Endothelial cell (in vitro differentiated cells): ENCODE measurements around the gene CPT1C. TPM values are rescaled to one million over a fixed set of nuclear protein-coding genes. Genes with fewer than 3 reads are reported as not detected.
A peak's percentile ranks its signal among the peaks of the same experiment; 100 is the strongest.

Experiments
- DNase-seq: peaks from one replicate; pipeline ENCODE4 v3.0.0; 2021; ENCODE audit warnings: low spot score
- H3K27ac Mint-ChIP-seq: one replicate; pipeline ENCODE4 v1.8.0; 2021; ENCODE audit warnings: mixed read lengths, inconsistent platforms; ENCODE audit not compliant: unreplicated experiment
- H3K27me3 Mint-ChIP-seq: one replicate; pipeline ENCODE4 v1.8.0; 2021; ENCODE audit warnings: mild to moderate bottlenecking, moderate library complexity, mixed read lengths, inconsistent platforms; ENCODE audit not compliant: unreplicated experiment
- H3K36me3 Mint-ChIP-seq: one replicate; pipeline ENCODE4 v1.8.0; 2021; ENCODE audit warnings: mild to moderate bottlenecking, low read depth, mixed read lengths, inconsistent platforms; ENCODE audit not compliant: unreplicated experiment
- H3K4me1 Mint-ChIP-seq: one replicate; pipeline ENCODE4 v1.8.0; 2021; ENCODE audit warnings: mild to moderate bottlenecking, mixed read lengths, inconsistent platforms; ENCODE audit not compliant: unreplicated experiment
- H3K4me3 Mint-ChIP-seq: one replicate; pipeline ENCODE4 v1.8.0; 2021; ENCODE audit warnings: mild to moderate bottlenecking, mixed read lengths, inconsistent platforms; ENCODE audit not compliant: unreplicated experiment
- H3K9me3 Mint-ChIP-seq: one replicate; pipeline ENCODE4 v1.8.0; 2021; ENCODE audit warnings: mixed read lengths, inconsistent platforms; ENCODE audit not compliant: unreplicated experiment
- CTCF ChIP-seq: fragments of 200-600 bp; sonication (generic); IDR thresholded peaks from one replicate; pipeline ENCODE4 v1.5.0; 2021; ENCODE audit warnings: antibody characterized with exemption; ENCODE audit not compliant: unreplicated experiment
- long read RNA-seq: library from polyadenylated mRNA; unstranded; transcript quantifications from one replicate; pipeline ENCODE4 v2.0.0, GENCODE V29; 2020; ENCODE audit not compliant: unreplicated experiment
- total RNA-seq: library from RNA; stranded (reverse); fragmentation: NEBNext Ultra II Directional; extraction: Animal tissue kit (Norgen Biotek cat#: 25700); gene quantifications from one replicate; pipeline ENCODE4 v1.2.1, GENCODE V29; 2021; ENCODE audit not compliant: unreplicated experiment

The CPT1C gene
- total RNA-seq: 94.1 TPM
- long read RNA-seq, transcript CPT1C-202 (19 exons, 2,783 nt): major isoform, 6 of 33 reads
- long read RNA-seq, partial matches to known transcripts: 7 of 33 reads
- long read RNA-seq, other reads (novel, unspliced or antisense): 16 of 33 reads

DNA sequence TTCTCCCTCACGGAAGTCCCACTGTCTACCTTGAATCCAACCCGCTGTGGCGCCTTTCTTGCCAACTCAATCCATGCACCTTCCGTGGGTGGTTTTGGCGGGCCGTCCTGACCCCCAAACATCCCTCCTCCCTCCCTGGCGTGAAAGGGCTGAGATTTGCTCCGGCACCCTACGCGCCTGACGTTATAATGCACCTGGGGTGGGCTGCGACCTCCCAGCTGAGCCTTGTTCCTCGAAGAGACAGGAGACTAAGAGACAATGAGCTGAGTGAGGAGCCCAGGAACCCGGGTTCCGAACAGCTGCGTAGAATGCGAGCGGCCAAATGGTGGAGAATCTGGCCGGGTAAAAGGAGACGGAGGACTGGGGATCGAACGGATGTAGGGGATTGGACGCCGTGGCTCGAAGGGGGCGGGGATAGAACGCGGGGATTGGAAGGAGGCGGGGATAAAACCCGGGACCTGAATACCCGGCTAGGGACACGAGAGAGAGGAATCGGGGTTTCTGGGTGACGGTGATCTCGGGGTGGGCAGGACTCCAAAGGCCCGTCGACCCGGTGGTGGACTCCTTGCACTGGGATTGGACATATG, at the start of gene CPT1C:
Gene CPT1C, plus strand, starts transcription at position 461 of the 587 bp plus-strand sequence. CDS start 1,137 bp downstream, outside the sequence.
- Mint-ChIP-seq H3K9me3 (no peaks in the 10 kb centered on the region), H3K27me3 (peaks cover 26% of the 10 kb centered on the region)

DNA sequence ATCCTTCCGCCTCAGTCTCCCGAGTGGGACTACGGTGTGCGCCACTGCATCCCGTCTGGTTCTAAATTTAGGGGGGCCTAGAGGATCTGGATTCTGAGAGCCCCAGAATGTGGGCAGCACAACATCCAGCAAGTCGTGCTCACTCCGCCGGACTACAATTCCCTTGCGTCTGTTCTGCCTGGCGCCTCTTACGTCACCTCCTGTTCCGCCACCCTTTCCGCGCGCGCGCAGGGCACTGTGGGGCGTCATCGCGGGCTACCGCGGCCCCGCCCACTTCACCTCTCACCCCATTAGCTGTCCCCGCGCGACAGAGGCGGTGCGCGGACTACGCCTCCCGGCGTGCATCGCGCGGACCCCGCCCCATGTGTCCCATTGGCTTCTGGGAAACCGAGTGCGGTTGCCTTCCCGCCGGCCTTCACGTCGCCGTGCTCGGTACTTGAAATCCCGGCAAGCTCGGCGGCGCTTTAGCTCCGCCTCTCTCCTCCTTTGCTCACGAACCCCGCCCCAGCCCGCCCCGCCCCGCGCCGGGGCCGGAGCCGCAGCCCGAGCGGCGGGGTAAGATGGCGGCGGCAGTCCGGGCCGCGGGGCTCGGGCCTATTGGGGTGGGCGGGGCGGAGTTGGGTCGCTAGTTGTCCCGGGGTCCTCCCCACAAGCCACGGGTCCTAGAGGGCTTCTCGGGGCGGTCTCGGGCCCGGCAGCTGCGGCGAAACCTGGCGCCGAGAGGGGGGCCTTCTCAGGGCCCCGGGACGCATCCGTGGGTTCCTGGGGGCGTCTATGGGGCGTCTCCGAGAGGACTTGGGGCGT, 49.0 kb upstream of the CPT1C start, which contains the start of gene SCAF1:
Gene SCAF1, plus strand, starts transcription at position 522 of the 804 bp plus-strand sequence. CDS start 2,818 bp downstream, outside the sequence.
- peaks cover 31% of the 10 kb centered on the region for H3K27me3 Mint-ChIP-seq
- DNase-seq: peak; percentile 99
- H3K9me3 Mint-ChIP-seq: no peaks in the 10 kb centered on the region
- H3K27ac Mint-ChIP-seq: peak within 1 kb of the TSS; percentile 99
- H3K4me3 Mint-ChIP-seq: peak within 1 kb of the TSS; percentile 100
- no peak for TF ChIP-seq CTCF
- peaks cover 51% of the 10 kb centered on the region for H3K4me1 Mint-ChIP-seq
- H3K36me3 Mint-ChIP-seq: peaks cover 21% of the 10 kb centered on the region

More for the DNA sequence above, at the start of gene CPT1C:
- Mint-ChIP-seq H3K27ac (peak within 1 kb of the TSS; percentile 79), H3K36me3 (peaks cover 21% of the 10 kb centered on the region), H3K4me3 (peak within 1 kb of the TSS; percentile 96), H3K4me1 (peaks cover 38% of the 10 kb centered on the region)
- DNase-seq: peak; percentile 79
- no peak for TF ChIP-seq CTCF

DNA sequence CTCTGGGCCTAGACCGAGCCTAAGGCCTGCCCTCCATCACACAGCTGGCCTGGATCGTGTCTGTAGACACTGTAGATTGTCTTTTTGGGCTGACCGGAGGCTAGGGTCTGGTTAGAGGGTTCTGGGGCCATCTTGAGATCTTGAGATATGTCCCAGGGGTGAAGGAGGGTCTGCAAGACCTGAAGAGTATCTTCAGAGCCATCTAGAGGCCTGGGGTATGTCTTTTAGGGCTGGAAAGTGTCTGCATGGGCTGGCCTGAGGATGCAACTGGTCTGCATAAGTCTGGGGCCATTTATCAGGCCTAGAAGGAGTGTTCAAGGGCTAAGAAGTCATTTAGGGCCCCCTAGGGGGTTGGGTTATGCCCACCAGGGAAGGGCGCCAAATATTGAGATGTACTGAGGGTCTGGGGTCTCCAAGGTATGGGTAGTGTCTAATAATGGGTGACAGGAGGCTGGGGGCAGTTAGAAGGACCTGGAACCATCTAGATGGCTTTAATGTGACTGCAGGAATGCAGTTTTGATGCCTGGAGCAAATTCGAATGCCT, 48.4 kb upstream of the CPT1C start:
- no peak for DNase-seq
- H3K27ac Mint-ChIP-seq: peak overlapping the region; percentile 95
- H3K27me3 Mint-ChIP-seq: peaks cover 28% of the 10 kb centered on the region
- peak overlapping the region; percentile 100 for H3K4me3 Mint-ChIP-seq
- H3K36me3 Mint-ChIP-seq: peaks cover 27% of the 10 kb centered on the region
- no peak for TF ChIP-seq CTCF
- no peaks in the 10 kb centered on the region for H3K9me3 Mint-ChIP-seq
- H3K4me1 Mint-ChIP-seq: peaks cover 49% of the 10 kb centered on the region

DNA sequence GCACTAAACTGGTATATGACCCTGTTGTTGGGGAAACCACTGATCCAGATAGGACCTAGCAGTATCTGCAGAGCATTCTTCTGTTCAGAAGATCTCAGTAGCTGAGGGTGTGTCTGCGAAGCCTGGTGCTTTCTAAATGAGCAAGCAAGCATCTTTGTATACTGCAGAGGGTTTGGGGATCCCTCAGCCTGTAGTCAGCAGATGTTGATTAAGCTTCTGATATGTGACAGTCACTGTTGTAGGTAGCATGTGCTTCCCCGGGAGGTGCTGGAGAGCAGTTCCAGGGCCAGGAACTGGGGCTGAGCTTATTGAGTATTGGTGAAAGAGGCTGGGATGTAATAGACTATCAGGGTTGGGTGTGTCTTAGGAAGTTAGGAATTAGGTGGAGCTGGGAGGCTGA, 47.5 kb upstream of the CPT1C start:
- Mint-ChIP-seq H3K4me1 (peaks cover 43% of the 10 kb centered on the region), H3K27me3 (peaks cover 23% of the 10 kb centered on the region), H3K36me3 (peaks cover 27% of the 10 kb centered on the region)

More for the DNA sequence above, 47.5 kb upstream of the CPT1C start:
- peak overlapping the region; percentile 100 for H3K4me3 Mint-ChIP-seq
- H3K27ac Mint-ChIP-seq: peak overlapping the region; percentile 75
- no peak for TF ChIP-seq CTCF
- DNase-seq: no peak
- no peaks in the 10 kb centered on the region for H3K9me3 Mint-ChIP-seq
